AG04450 (cell line): ENCODE results near the gene AHRR. TPM values are rescaled to one million over a fixed set of nuclear protein-coding genes. Genes with fewer than 3 reads are reported as not detected.

Experiments used
- CTCF ChIA-PET: fragments of 300-600, 350-600 bp; formaldehyde crosslinking; extraction: SDS; loops from one replicate; lab custom pipeline; 2022; ENCODE audit warnings: antibody characterized with exemption, inconsistent platforms; lab: Charles Lee
- POLR2A ChIA-PET: fragments of 350-600 bp; formaldehyde crosslinking; extraction: SDS; loops from one replicate; lab custom pipeline; 2021; ENCODE audit warnings: antibody characterized with exemption, inconsistent platforms; lab: Yijun Ruan, JAX
- DNase-seq: peaks from one replicate; pipeline ENCODE4 v3.0.0-alpha.2; 2011; ENCODE audit warnings: low read depth, low spot score
- H3K27ac ChIP-seq: one replicate; pipeline ENCODE4 v1.5.1; 2012; ENCODE audit warnings: low read depth, low read length, control low read depth
- H3K27me3 ChIP-seq: one replicate; pipeline ENCODE4 v1.6.0; 2012; ENCODE audit warnings: low read length; ENCODE audit not compliant: control insufficient read depth, insufficient read depth
- H3K4me3 ChIP-seq: 2 replicates; pipeline ENCODE4 v1.5.1; 2011; ENCODE audit warnings: mild to moderate bottlenecking, low read depth, low read length, control low read depth
- H3K9me3 ChIP-seq: 2 replicates; pipeline ENCODE4 v1.5.1; 2012; ENCODE audit warnings: low read length; ENCODE audit not compliant: control insufficient read depth, insufficient read depth
- polyA plus RNA-seq: library from polyadenylated mRNA; depleted of rRNA; stranded (reverse); fragments of >200 nt; gene quantifications from 2 replicates; pipeline ENCODE4 v1.2.3, GENCODE V29; 2011
- TF ChIP-seq, protein P1 (sequence below): IDR thresholded peaks from 2 replicates; pipeline ENCODE4 v1.5.1; 2011; ENCODE audit warnings: low read depth, low read length, control low read depth, inconsistent platforms

AHRR gene
- polyA plus RNA-seq, 1 experiment: 22.3 TPM

DNA sequence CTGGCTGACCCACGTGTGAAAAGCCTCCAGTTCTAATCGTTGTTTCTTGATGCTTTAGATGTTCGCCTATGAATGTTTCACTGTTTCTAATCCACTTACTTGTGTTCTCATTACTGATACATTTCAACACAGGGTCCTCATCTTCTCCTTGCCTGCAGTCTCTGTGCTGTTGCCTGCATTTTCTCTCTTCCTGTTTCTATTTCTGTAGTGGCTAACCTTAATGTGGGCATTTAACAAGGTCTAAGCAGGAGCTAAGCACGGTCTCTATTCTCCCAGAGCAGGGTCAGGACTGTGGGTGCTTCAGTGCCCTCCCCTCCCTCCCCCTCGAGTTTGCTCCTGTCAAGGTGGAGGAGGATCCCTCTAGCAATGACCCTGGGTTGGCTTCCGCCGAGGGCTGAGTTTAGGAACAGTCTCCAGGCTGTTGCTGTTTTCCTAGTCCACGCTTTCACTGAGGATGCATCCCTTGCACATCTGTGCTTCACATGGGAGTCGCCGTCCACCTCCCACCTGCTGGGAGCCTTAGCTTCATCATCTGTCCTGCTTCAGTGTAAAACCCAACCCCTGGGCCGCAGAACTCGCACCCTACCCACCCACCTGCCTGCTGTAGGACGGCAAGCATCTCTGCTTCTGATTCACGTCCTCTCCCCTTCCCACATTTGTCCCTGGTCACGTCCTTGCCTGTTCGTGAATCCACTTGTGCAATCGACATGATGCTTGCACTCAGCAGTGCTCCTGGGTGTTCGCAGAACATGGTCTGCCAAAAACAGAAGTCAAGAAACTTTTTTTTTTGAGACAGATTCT lies 119.1 kb downstream of the AHRR start:
- Histone ChIP-seq H3K27me3 (no peaks in the 10 kb centered on the region), H3K27ac (no peak overlapping the region), H3K9me3 (peaks cover 7% of the 10 kb centered on the region), H3K4me3 (no peak overlapping the region)
- TF ChIP-seq, protein P1, sequence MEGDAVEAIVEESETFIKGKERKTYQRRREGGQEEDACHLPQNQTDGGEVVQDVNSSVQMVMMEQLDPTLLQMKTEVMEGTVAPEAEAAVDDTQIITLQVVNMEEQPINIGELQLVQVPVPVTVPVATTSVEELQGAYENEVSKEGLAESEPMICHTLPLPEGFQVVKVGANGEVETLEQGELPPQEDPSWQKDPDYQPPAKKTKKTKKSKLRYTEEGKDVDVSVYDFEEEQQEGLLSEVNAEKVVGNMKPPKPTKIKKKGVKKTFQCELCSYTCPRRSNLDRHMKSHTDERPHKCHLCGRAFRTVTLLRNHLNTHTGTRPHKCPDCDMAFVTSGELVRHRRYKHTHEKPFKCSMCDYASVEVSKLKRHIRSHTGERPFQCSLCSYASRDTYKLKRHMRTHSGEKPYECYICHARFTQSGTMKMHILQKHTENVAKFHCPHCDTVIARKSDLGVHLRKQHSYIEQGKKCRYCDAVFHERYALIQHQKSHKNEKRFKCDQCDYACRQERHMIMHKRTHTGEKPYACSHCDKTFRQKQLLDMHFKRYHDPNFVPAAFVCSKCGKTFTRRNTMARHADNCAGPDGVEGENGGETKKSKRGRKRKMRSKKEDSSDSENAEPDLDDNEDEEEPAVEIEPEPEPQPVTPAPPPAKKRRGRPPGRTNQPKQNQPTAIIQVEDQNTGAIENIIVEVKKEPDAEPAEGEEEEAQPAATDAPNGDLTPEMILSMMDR: no peak
- no peak for DNase-seq
- ChIA-PET POLR2A (no interaction called here), CTCF (interaction anchor here (0.9 to 1.2 kb wide), 3 partner anchors 10 to 124 kb away, joined by 3 to 5 read pairs (median 4); no protein-coding TSS in a partner anchor)

DNA sequence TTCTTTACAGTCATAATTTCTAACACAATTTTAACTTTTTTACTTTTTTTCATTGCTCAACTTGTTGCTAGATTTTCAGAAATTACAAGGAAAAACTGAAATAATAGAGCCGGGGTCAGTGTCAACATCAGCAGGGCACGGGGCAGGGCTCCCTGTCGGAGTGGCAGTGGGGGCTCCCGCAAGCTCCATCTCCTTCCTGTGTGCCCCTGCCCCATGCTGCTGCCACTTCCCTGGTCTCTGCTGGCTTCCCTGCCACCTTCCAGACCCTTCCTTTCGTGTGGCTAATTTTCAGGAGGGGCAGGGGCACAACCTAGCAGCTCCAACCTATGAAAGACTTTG lies 120.5 kb downstream of the AHRR start:
- ChIA-PET POLR2A (interaction anchor here (1.3 kb wide), 1 partner anchor 73 kb away, joined by 4 read pairs; no protein-coding TSS in a partner anchor), CTCF (interaction anchor here (0.8 to 1.7 kb wide), 2 partner anchors 58 to 125 kb away, joined by 3 to 7 read pairs; no protein-coding TSS in a partner anchor)
- H3K9me3 ChIP-seq: peaks cover 7% of the 10 kb centered on the region
- no peak overlapping the region for H3K27ac ChIP-seq
- H3K4me3 ChIP-seq: peak overlapping the region; percentile 100
- TF ChIP-seq, protein P1: no peak
- no peaks in the 10 kb centered on the region for H3K27me3 ChIP-seq
- no peak for DNase-seq

DNA sequence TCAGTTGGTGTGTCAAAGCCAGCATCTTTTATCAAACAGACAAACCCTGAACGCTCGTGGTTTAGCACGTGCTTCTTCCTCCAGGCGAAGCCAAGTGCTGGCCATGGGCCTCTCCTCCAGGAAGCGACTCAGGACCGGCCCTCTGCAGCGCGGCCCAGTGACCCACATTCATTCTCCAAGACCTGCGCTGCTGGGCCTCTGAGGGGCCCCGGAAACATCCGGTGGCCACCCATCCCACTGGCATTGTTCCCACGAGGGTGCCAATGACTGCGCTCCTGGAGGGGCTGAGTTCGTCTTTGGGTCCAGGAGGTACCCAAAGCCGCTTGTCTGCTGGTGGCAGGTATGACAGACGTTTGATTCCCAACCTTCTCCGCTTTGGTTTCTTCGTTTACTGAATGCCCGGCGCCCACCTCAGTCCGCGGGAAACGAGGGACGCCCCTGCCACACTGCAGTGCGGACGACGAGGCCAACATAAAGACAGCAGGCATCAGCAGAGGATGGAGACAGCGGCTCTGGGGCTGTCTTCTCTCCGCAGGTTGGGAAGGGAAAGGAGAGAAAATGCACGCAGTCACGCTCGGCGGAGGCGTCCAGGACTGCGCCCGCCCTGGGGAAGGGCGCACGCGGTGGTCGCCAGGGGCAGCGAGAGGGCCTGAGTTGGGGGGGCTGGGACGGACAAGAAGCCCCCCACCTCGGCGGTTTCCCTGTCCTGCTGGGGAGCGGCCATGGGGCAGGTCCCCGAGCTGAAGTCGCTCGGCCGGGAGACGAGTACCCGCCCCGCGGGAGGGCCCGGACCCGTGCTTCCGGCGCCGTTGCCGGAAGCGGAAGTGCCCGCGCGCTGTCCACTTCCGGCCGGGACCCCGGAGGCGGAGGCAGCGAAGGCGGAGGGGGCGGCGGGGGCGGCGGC lies 121.1 kb downstream of the AHRR start, which contains the start of gene EXOC3:
TSS of gene EXOC3 (plus strand) at position 842 of the 904 bp plus-strand sequence. CDS start 3,030 bp downstream, outside the sequence.
- H3K9me3 ChIP-seq: peaks cover 7% of the 10 kb centered on the region
- no peaks in the 10 kb centered on the region for H3K27me3 ChIP-seq
- peak; percentile 15 for DNase-seq
- ChIA-PET CTCF (interaction anchor here (0.8 to 1.7 kb wide), 2 partner anchors 59 to 126 kb away, joined by 3 to 7 read pairs; no protein-coding TSS in a partner anchor), POLR2A (interaction anchor here (1.0 to 1.3 kb wide), 2 partner anchors 74 to 125 kb away, joined by 4 read pairs; no protein-coding TSS in a partner anchor)
- H3K4me3 ChIP-seq: peak within 1 kb of the TSS; percentile 100
- TF ChIP-seq, protein P1: no peak
- peak within 1 kb of the TSS; percentile 52 for H3K27ac ChIP-seq

DNA sequence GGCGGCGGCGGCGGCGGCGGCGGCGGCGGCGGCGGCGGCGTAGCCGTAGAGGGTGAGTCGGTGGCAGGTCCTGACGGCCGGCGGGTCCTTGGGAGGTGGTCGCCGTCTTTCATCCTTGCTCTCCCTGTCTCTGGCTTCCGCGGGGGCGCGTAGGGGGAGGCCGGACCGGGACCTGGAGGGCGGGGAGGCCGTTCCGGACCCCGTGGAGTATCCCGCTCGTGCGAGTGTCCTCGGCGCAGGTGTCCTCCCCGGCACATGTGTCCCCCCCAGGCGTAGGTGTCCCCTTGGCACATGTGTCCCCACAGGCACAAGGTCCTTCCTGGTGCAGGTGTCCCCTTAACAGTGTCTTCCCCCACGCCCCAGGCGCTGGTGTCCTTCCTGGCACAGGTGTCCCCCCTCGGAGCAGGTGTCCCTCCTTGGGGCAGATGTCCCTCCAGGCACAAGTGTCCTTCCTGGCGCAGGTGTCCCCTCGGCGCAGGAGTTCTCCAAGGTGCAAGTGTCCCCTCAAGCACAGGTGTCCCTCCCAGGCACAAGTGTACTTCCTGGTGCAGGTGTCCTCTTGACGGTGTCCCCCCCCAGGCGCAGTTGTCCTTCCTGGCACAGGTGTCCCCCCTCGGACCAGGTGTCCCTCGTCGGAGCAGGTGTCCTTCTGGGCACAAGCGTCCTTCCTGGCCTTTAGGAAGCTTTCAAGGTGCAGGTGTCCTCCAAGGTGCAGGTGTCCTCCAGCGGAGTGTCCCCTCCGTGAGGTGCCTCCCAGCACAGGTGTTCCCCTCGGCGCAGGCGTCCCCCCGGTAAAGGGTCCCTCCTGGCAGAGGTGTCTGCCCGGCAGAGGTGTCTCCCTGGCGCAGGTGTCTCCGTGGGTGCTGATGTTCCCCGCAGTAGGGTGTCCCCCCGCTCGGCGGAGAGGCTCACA lies 122.0 kb downstream of the AHRR start:
- POLR2A ChIA-PET: interaction anchor here (1.0 kb wide), 1 partner anchor 126 kb away, joined by 4 read pairs; no protein-coding TSS in a partner anchor
- TF ChIP-seq, protein P1: no peak
- CTCF ChIA-PET: interaction anchor here (1.0 kb wide), 1 partner anchor 122 kb away, joined by 4 read pairs; the partner anchor contains the start of gene AHRR
- no peaks in the 10 kb centered on the region for H3K27me3 ChIP-seq
- peak overlapping the region; percentile 39 for H3K27ac ChIP-seq
- H3K4me3 ChIP-seq: peak overlapping the region; percentile 100
- DNase-seq: no peak
- H3K9me3 ChIP-seq: peaks cover 7% of the 10 kb centered on the region
